Testis (tissue), 2 donors: ENCODE measurements around the gene CNR2.

ENCODE experiments used
- POLR2A ChIP-seq: fragments of 450-650 bp; IDR thresholded peaks from one replicate; pipeline ENCODE4 v1.6.1; 2017; ENCODE audit warnings: antibody characterized with exemption, mild to moderate bottlenecking, moderate library complexity
- TF ChIP-seq, protein P1 (sequence below), 3 experiments: fragments of 450-650 bp in 2 of 3; fragments of 200-600 bp in 1 of 3; sonication (generic) in 1 of 3; IDR thresholded peaks; one replicate each; pipeline ENCODE4 v1.5.1; 2016 to 2019; ENCODE audit warnings: antibody characterized with exemption in 3 of 3, mild to moderate bottlenecking in 2 of 3, moderate library complexity in 1 of 3

DNA sequence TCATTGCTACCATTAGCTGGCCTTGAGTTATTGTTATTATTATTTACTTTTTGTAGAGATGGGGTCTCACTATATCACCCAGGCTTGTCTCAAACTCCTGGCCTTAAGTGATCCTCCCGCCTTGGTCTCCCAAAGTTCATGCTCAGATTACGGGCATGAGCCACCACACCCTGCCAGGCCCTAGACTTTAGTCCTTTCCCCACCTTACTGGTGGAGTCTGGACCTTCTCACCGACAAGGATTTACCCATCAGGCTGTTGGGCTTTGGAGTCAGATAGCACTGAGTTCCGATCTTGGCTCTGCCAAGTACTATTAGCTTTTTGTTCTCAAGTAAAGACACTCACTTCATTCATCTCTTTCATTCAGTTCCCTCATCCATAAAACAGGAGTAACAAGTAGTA lies 17.2 kb downstream of the CNR2 start:
- no peak for TF ChIP-seq POLR2A
- TF ChIP-seq, protein P1, sequence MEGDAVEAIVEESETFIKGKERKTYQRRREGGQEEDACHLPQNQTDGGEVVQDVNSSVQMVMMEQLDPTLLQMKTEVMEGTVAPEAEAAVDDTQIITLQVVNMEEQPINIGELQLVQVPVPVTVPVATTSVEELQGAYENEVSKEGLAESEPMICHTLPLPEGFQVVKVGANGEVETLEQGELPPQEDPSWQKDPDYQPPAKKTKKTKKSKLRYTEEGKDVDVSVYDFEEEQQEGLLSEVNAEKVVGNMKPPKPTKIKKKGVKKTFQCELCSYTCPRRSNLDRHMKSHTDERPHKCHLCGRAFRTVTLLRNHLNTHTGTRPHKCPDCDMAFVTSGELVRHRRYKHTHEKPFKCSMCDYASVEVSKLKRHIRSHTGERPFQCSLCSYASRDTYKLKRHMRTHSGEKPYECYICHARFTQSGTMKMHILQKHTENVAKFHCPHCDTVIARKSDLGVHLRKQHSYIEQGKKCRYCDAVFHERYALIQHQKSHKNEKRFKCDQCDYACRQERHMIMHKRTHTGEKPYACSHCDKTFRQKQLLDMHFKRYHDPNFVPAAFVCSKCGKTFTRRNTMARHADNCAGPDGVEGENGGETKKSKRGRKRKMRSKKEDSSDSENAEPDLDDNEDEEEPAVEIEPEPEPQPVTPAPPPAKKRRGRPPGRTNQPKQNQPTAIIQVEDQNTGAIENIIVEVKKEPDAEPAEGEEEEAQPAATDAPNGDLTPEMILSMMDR (IDR thresholded peaks at IDR 0.05) = no peak
